GM18909 (cell line): ENCODE results near the gene MEI1.
"Not testable (repeated sequence)": the region's sequence is repeated elsewhere in the genome, so short reads cannot be mapped to it uniquely, and the experiment has no call there.

Experiments
- ATAC-seq: cut with Tn5 transposase; IDR thresholded peaks from one replicate; pipeline ENCODE4 v1.9.1; 2021; ENCODE audit warnings: mild to moderate bottlenecking; ENCODE audit not compliant: unreplicated experiment, poor library complexity

The MEI1 gene

GRCh38 chr22:41676134-41676533 lies 23.2 kb upstream of the MEI1 start:
- ATAC-seq, result no peak

- ATAC-seq, result no peak
These were observed 17.7 kb upstream of the MEI1 start for GRCh38 chr22:41681616-41682015.

- ATAC-seq, result peak; percentile 72
These were observed 17.1 kb upstream of the MEI1 start for GRCh38 chr22:41682033-41682807.

- no peak for ATAC-seq
These were observed 16.3 kb upstream of the MEI1 start for GRCh38 chr22:41683052-41683451.

- ATAC-seq, result no peak
These were observed 15.7 kb upstream of the MEI1 start for GRCh38 chr22:41683616-41684015.

GRCh38 chr22:41684194-41684593 lies 15.1 kb upstream of the MEI1 start:
- no peak for ATAC-seq

GRCh38 chr22:41686890-41687289 lies 12.4 kb upstream of the MEI1 start:
- ATAC-seq, result not testable (repeated sequence)

- peak; percentile 18 for ATAC-seq
These were observed 11.4 kb upstream of the MEI1 start for GRCh38 chr22:41687901-41688364.

- ATAC-seq, result peak; percentile 80
These were observed 10.7 kb upstream of the MEI1 start, which contains the start of gene SNU13 for GRCh38 chr22:41688365-41689211. Gene SNU13, minus strand, starts transcription at chr22:41688867. Its CDS starts 71 bp downstream, at chr22:41688796.

- no peak for ATAC-seq
These were observed 8.8 kb upstream of the MEI1 start for GRCh38 chr22:41690476-41690875.

GRCh38 chr22:41695211-41695610 lies 4.1 kb upstream of the MEI1 start:
- ATAC-seq, result no peak

- ATAC-seq, result no peak
These were observed 2.6 kb upstream of the MEI1 start for GRCh38 chr22:41696703-41697102.

- ATAC-seq, result no peak
These were observed 2.1 kb upstream of the MEI1 start for GRCh38 chr22:41697126-41697775.

- no peak for ATAC-seq
These were observed 733 bp downstream of the MEI1 start for GRCh38 chr22:41700108-41700364.

- no peak for ATAC-seq
These were observed 3.5 kb downstream of the MEI1 start for GRCh38 chr22:41702763-41703162.

GRCh38 chr22:41709341-41709740 lies 10.0 kb downstream of the MEI1 start:
- no peak for ATAC-seq

GRCh38 chr22:41713004-41713403 lies 13.7 kb downstream of the MEI1 start:
- ATAC-seq, result no peak

GRCh38 chr22:41722496-41722895 lies 23.2 kb downstream of the MEI1 start:
- ATAC-seq, result no peak

- no peak for ATAC-seq
These were observed 26.3 kb downstream of the MEI1 start for GRCh38 chr22:41725510-41726110.

GRCh38 chr22:41731609-41732008 lies 32.3 kb downstream of the MEI1 start:
- no peak for ATAC-seq
